Measurements from ENCODE around the gene TNFRSF1A.
A peak's percentile ranks its signal among the peaks of the same experiment; 100 is the strongest.

TNFRSF1A gene

DNA sequence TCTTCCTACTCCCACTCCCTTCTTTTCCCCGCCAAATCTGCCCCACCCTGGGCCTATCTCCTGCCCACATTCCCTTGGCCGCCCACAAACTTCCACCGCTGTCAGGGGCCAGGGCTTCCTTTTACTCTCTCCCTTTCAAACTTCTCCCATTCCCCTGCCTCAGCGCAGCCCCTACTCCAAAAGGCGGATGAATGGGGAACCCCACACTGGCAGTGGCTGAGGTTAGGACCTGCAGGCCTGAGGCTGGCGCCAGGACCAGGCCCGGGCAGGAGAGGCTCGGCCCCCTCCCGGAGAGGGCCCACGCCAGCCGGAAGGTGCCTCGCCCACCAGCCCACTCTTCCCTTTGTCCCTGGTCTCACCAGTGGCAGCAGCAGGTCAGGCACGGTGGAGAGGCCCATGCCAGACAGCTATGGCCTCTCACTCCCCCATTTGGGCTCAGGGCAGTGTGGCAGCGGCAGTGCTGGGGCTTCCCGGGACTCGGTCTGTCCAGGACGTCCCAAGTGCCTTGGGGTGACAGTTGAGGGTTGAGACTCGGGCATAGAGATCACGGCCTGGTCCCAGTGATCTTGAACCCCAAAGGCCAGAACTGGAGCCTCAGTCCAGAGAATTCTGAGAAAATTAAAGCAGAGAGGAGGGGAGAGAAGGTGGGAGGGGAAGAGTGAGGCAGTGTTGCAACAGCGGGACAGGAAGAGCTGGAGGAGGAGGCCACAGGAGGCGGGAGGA lies at the start of gene TNFRSF1A:
Gene TNFRSF1A (minus strand): TSS at position 660 of the 723 bp plus-strand sequence. CDS start 262 bp downstream, at position 398.
- peak; percentile 72 for DNase-seq (ENCODE audit: low spot score)

- DNase-seq (ENCODE audit: low spot score): no peak
Observed at GRCh38 chr12:6391013-6391412, 49.1 kb upstream of the TNFRSF1A start.

DNA sequence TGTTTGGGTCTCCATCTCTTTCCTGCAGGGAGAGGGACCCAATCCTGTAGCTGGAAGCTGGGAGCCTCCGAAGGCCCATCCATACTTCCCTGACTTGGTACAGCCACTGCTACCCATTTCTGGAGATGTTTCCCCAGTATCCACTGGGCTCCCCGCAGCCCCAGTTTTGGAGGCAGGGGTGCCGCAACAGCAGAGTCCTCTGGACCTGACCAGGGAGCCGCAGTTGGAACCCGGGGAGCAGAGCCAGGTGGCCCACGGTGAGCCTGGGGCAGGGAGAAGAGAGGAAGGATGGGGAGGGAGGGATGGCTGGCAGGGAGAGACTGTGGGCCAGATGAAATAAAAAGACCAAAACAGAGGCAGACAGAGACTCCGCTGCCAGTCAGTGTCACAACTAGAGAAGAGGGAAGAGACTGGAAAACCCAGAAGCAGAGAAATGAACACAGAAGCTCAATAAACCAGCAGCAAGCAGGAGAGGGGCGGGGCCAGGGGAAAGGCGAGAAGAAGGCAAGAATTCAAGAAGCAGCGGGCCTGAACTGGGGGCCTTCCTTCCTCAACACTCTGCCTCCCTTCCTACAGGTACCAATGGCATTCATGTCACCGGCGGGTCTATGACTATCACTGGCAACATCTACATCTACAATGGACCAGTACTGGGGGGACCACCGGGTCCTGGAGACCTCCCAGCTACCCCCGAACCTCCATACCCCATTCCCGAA lies 48.4 kb upstream of the TNFRSF1A start:
- no peak for DNase-seq (ENCODE audit: low spot score)

GRCh38 chr12:6387541-6387940 lies 45.7 kb upstream of the TNFRSF1A start:
- DNase-seq (ENCODE audit: low spot score): no peak

DNA sequence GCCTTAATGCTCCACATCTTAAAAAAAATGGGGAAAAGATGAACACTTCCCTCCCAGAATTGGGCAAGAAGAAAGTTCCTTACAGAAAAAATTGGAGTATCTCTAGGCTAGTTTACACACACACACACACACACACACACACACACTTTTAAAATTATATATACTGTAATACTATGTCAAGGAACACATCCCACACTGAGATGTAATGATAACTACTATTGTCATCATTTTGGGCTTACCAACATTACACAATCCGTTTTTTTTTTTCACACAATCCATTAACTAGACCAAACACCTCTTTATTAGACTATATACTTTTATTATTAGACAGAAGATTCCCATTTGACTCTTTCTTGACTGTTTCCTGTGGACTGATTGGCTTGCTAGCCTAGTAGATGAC lies 44.6 kb upstream of the TNFRSF1A start:
- DNase-seq (ENCODE audit: low spot score): no peak

- no peak for DNase-seq (ENCODE audit: low spot score)
Observed at GRCh38 chr12:6386038-6386437, 44.2 kb upstream of the TNFRSF1A start.

- no peak for DNase-seq (ENCODE audit: low spot score)
Observed at GRCh38 chr12:6384499-6385436, 42.9 kb upstream of the TNFRSF1A start.

- no peak for DNase-seq (ENCODE audit: low spot score)
Observed at GRCh38 chr12:6383572-6384498, 42.0 kb upstream of the TNFRSF1A start, which contains the start of gene LTBR. Gene LTBR (plus strand): TSS chr12:6384162. CDS start chr12:6384359, 197 bp downstream.

DNA sequence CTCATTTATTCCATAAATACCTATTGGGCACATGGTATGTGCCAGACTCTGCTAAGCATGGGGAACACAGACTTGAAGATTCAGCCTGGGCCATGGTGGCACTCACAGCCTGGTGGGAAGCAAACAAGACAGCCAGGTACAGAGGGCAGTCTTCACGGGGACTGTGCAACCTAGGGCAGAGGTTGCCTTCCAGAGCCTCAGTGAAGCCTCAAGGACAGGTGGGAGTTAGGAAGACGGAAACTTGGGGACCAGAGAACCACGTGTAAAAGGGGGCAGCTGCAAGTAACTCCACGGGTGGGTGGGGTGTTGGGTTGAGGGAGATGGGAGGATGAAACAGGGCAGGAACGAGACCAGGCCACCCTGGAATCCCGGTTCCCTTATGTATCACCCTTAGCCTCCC lies 41.1 kb upstream of the TNFRSF1A start:
- no peak for DNase-seq (ENCODE audit: low spot score)

DNA sequence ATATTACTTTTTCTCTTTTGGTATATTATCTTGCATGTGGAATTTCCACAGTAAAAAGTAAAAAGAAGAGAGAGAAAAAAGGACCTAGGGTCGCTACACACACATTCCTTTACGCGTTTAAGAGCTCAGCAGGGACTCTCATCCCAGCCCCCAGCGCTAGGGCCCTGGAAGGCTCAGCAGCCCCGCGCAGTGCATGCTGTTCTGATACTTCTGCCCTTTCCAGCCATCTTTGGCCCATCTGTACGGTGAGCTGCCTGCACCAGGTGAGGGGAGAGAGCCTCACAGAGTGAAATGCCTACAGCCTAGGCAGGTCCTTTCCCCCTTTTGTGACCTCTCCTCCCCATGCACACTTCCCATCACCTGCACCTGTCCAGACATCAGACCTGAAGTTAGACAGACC lies 40.5 kb upstream of the TNFRSF1A start:
- no peak for DNase-seq (ENCODE audit: low spot score)

DNA sequence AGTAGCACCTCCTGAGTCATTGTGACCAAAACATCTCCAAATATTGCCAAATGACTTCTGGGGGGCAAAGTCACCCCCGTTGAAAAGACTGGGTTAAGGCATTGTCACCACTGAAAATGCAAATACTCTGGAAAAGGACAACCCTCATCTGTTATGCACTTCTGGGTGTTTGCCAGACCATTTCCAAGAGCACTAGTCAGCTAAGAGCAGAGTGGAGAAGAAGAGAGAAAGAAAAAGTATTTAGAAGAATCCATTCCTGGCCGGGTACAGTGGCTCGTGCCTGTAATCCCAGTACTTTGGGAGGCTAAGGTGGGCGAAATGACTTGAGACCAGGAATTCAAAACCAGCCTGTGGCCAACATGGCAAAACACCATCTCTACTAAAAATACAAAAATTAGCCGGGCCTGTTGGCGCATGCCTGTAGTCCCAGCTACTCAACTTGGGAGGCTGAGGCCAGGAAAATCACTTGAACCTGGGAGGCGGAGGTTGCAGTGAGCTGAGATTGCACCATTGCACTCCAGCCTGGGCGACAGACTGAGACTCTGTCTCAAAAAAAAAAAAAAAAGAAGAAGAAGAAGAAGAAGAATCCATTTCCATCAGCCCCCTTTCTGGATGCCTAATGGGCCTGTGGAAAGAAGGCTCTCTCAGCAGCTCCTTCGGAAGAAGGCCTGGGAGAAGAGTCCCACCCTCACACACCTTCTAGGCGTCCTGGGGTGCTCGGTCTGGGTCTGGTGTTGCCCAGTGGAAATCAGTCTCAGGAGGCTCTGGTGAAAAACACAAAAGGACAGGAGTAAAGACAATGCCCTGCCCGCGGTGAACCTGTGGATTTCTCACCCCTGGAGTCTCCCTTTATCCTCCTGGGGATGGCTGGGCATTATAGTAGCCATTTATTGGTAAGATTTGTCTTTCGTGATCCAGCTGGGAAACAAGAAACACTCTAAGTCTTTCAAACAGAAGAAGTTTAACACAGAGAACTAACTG lies 38.6 kb upstream of the TNFRSF1A start:
- no peak for DNase-seq (ENCODE audit: low spot score)

GRCh38 chr12:6378709-6379472 lies 37.0 kb upstream of the TNFRSF1A start:
- no peak for DNase-seq (ENCODE audit: low spot score)

- DNase-seq (ENCODE audit: low spot score): no peak
Observed at GRCh38 chr12:6377667-6377994, 35.8 kb upstream of the TNFRSF1A start.

DNA sequence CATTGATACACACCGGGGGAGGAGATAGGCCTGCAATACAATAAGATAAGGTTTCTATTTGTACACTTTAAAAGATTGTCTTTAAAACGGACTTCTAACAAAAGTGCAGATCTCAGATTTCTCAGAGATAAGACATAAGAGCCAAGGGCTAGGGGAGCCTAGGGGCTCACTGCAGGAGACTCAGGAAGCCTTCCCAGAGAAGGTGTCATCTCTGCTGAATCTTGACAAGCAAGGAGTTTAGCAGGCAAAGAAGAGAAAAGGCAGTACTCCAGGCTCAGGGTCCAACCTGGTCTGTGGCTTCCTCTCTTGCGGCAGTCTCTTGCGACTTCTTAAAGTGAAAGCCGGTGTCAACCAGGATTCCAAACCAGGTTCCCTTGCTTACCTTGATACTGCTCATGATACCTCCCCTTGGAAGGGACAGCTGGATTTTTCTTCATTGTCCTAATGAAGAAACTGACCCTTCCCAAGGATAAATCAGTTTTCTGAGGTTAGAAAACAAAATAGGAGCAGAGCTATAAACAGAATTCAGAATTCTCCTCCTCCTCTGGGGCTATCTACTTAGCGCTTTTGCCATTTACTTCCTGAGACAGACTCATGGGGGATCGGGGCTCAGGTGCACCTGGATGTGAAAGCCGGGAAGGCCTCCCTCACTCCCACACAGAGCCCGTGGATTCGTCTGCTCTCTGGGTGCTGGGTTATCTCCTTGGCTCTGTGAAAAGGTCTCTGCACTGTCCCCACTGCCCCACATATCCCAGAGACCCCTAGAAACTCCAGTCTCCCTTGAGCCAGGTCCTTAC lies 35.2 kb upstream of the TNFRSF1A start:
- DNase-seq (ENCODE audit: low spot score): no peak

- no peak for DNase-seq (ENCODE audit: low spot score)
Observed at GRCh38 chr12:6376079-6376869, 34.4 kb upstream of the TNFRSF1A start.

- DNase-seq (ENCODE audit: low spot score): peak; percentile 41
Observed at GRCh38 chr12:6375269-6376078, 33.6 kb upstream of the TNFRSF1A start, which contains the start of gene SCNN1A. Gene SCNN1A (minus strand): TSS chr12:6375563. CDS start chr12:6374783, 780 bp downstream.

DNA sequence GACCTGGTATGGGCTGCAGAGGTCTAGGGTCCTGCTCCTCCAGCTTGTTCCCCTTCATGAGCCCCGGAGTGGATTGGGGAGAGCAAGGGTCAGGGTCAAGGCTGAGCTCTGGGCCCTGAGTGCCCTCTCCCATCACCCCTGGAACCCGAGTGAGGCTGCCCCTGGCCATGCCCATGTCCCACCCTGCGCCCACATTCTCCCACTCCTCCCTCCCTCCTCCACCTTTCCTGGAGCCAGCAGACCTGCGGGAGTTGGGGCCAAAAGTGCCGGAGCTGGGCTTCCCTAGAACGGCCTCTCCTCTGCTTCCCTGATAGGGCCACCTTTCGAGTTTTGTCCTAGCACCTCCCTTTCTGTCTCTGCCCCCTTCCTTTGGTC lies 32.9 kb upstream of the TNFRSF1A start:
- DNase-seq (ENCODE audit: low spot score): no peak

Data from cerebellar cortex (tissue), 1 donor.